H9 (cell line): ENCODE results near the gene JCHAIN. TPM values are rescaled to one million over a fixed set of nuclear protein-coding genes. Genes with fewer than 3 reads are reported as not detected.

Experiments used
- DNase-seq: peaks from one replicate; pipeline ENCODE4 v3.0.0-alpha.2; 2017
- H2AFZ ChIP-seq: one replicate; pipeline ENCODE4 v1.6.1; 2013; ENCODE audit warnings: mild to moderate bottlenecking, low read length, control low read depth, moderate library complexity
- H2AK5ac ChIP-seq: 2 replicates; pipeline ENCODE4 v1.6.1; 2013; ENCODE audit warnings: low read length, control low read depth, mixed read lengths; ENCODE audit not compliant: insufficient read length
- H2BK120ac ChIP-seq: one replicate; pipeline ENCODE4 v1.6.1; 2013; ENCODE audit warnings: low read depth, mild to moderate bottlenecking, low read length, control low read depth, inconsistent platforms; ENCODE audit not compliant: poor library complexity, severe bottlenecking
- H2BK12ac ChIP-seq: 2 replicates; pipeline ENCODE4 v1.6.1; 2013; ENCODE audit warnings: low read length, control low read depth, mixed read lengths, low read depth; ENCODE audit not compliant: insufficient read length
- H2BK15ac ChIP-seq: 2 replicates; pipeline ENCODE4 v1.6.1; 2013; ENCODE audit warnings: low read depth, low read length, control low read depth
- H2BK20ac ChIP-seq: one replicate; pipeline ENCODE4 v1.6.1; 2013; ENCODE audit warnings: low read depth, mild to moderate bottlenecking, low read length, control low read depth, inconsistent platforms; ENCODE audit not compliant: poor library complexity, severe bottlenecking
- H2BK5ac ChIP-seq: 2 replicates; pipeline ENCODE4 v1.6.1; 2013; ENCODE audit warnings: low read length, control low read depth, mixed read lengths; ENCODE audit not compliant: insufficient read length
- H3K14ac ChIP-seq: 2 replicates; pipeline ENCODE4 v1.6.1; 2013; ENCODE audit warnings: low read length, control low read depth; ENCODE audit not compliant: insufficient read depth
- H3K18ac ChIP-seq: 2 replicates; pipeline ENCODE4 v1.6.1; 2013; ENCODE audit warnings: low read depth, mild to moderate bottlenecking, mixed read lengths, low read length, control low read depth; ENCODE audit not compliant: insufficient read length
- H3K23ac ChIP-seq: 2 replicates; pipeline ENCODE4 v1.6.1; 2013; ENCODE audit warnings: low read length, control low read depth, mixed read lengths, low read depth; ENCODE audit not compliant: insufficient read length
- H3K23me2 ChIP-seq: 2 replicates; pipeline ENCODE4 v1.6.1; 2013; ENCODE audit warnings: low read depth, mild to moderate bottlenecking, mixed read lengths, low read length, control low read depth; ENCODE audit not compliant: insufficient read length, poor library complexity, severe bottlenecking
- H3K27ac ChIP-seq: 2 replicates; pipeline ENCODE4 v1.5.1; 2013; ENCODE audit warnings: low read length, control low read depth, mixed read lengths, low read depth; ENCODE audit not compliant: insufficient read length
- H3K27me3 ChIP-seq: 2 replicates; pipeline ENCODE4 v1.6.1; 2013; ENCODE audit warnings: low read length, control low read depth, inconsistent platforms; ENCODE audit not compliant: insufficient read depth
- H3K4ac ChIP-seq: 2 replicates; pipeline ENCODE4 v1.6.1; 2013; ENCODE audit warnings: low read depth, mild to moderate bottlenecking, control low read depth, inconsistent platforms, low read length, moderate library complexity
- H3K4me1 ChIP-seq: 2 replicates; pipeline ENCODE4 v1.6.1; 2013; ENCODE audit warnings: low read length, control low read depth, inconsistent platforms; ENCODE audit not compliant: insufficient read depth
- H3K4me2 ChIP-seq: 2 replicates; pipeline ENCODE4 v1.6.1; 2013; ENCODE audit warnings: low read length, control low read depth, mixed read lengths; ENCODE audit not compliant: insufficient read length, insufficient read depth
- H3K56ac ChIP-seq: 2 replicates; pipeline ENCODE4 v1.6.1; 2013; ENCODE audit warnings: low read depth, mild to moderate bottlenecking, mixed read lengths, low read length, control low read depth; ENCODE audit not compliant: insufficient read length
- H3K79me1 ChIP-seq: 2 replicates; pipeline ENCODE4 v1.6.1; 2013; ENCODE audit warnings: low read depth, mild to moderate bottlenecking, moderate library complexity, low read length, control low read depth, inconsistent platforms; ENCODE audit not compliant: insufficient read depth, poor library complexity, severe bottlenecking
- H3K79me2 ChIP-seq: 2 replicates; pipeline ENCODE4 v1.6.1; 2013; ENCODE audit warnings: low read length, control low read depth, inconsistent platforms; ENCODE audit not compliant: insufficient read depth
- H3K9ac ChIP-seq: 2 replicates; pipeline ENCODE4 v1.6.1; 2013; ENCODE audit warnings: low read length, control low read depth, mixed read lengths; ENCODE audit not compliant: insufficient read length; ENCODE audit errors: extremely low read depth
- H3K9me3 ChIP-seq: one replicate; pipeline ENCODE4 v1.6.1; 2013; ENCODE audit warnings: low read depth, low read length, inconsistent platforms; ENCODE audit not compliant: control insufficient read depth
- H3T11ph ChIP-seq: one replicate; pipeline ENCODE4 v1.6.1; 2013; ENCODE audit warnings: mild to moderate bottlenecking, low read length, control low read depth, inconsistent platforms
- H4K20me1 ChIP-seq: one replicate; pipeline ENCODE4 v1.6.1; 2013; ENCODE audit not compliant: control insufficient read depth, insufficient read length, insufficient read depth
- H4K5ac ChIP-seq: 2 replicates; pipeline ENCODE4 v1.6.1; 2013; ENCODE audit warnings: low read depth, mild to moderate bottlenecking, mixed read lengths, low read length, control low read depth; ENCODE audit not compliant: insufficient read length
- H4K8ac ChIP-seq: replicated peaks from 2 replicates; pipeline ENCODE4 v1.6.1; 2013; ENCODE audit warnings: low read length, control low read depth, mixed read lengths, low read depth; ENCODE audit not compliant: insufficient read length
- H4K91ac ChIP-seq: 2 replicates; pipeline ENCODE4 v1.6.1; 2013; ENCODE audit warnings: low read depth, mild to moderate bottlenecking, moderate library complexity, mixed read lengths, low read length, control low read depth; ENCODE audit not compliant: insufficient read length
- H3K27ac Mint-ChIP-seq, 3 experiments: 2 replicates in 2 of 3; 3 replicates in 1 of 3; pipeline ENCODE4 v1.8.0; 2020 to 2021; ENCODE audit warnings: mixed read lengths in 3 of 3, mild to moderate bottlenecking in 1 of 3, moderate library complexity in 1 of 3
- H3K27me3 Mint-ChIP-seq: 2 replicates; pipeline ENCODE4 v1.8.0; 2021; ENCODE audit warnings: low read depth, mild to moderate bottlenecking, moderate library complexity, mixed read lengths
- H3K36me3 Mint-ChIP-seq, 3 experiments: 2 replicates in 2 of 3; 3 replicates in 1 of 3; pipeline ENCODE4 v1.8.0; 2020 to 2021; ENCODE audit warnings: low read depth in 3 of 3, mixed read lengths in 3 of 3; ENCODE audit not compliant: insufficient read depth in 1 of 3
- H3K4me1 Mint-ChIP-seq, 2 experiments: 2 replicates each; pipeline ENCODE4 v1.8.0; 2020; ENCODE audit warnings: mixed read lengths in 2 of 2
- H3K4me3 Mint-ChIP-seq, 2 experiments: 2 replicates in 1 of 2; 3 replicates in 1 of 2; pipeline ENCODE4 v1.8.0; 2020 to 2021; ENCODE audit warnings: mild to moderate bottlenecking in 2 of 2, mixed read lengths in 2 of 2, moderate library complexity in 1 of 2
- H3K9me3 Mint-ChIP-seq, 2 experiments: 2 replicates in 1 of 2; 3 replicates in 1 of 2; pipeline ENCODE4 v1.8.0; 2020; ENCODE audit warnings: mild to moderate bottlenecking in 2 of 2, mixed read lengths in 2 of 2, moderate library complexity in 1 of 2
- CTCF ChIP-seq: fragments of 200-600 bp; sonication (generic); conservative IDR thresholded peaks from 3 replicates; pipeline ENCODE4 v1.8.0; 2021; ENCODE audit warnings: antibody characterized with exemption, mild to moderate bottlenecking
- WGBS: extraction: QIAGEN DNeasy Blood & Tissue Kit; methylation state at CpG from one replicate; pipeline ENCODE4 v1.1.7; 2013; ENCODE audit warnings: missing lambda C conversion rate, low lambda C conversion rate, mixed read lengths; ENCODE audit not compliant: insufficient read length; ENCODE audit errors: extremely low coverage; 5-methylcytosine and 5-hydroxymethylcytosine counted together
- total RNA-seq: library from RNA; stranded (reverse); gene quantifications from 2 replicates; pipeline ENCODE4 v1.2.1, GENCODE V29; 2021

The JCHAIN gene
- total RNA-seq, 1 experiment from 2014 or later, result not detected

DNA sequence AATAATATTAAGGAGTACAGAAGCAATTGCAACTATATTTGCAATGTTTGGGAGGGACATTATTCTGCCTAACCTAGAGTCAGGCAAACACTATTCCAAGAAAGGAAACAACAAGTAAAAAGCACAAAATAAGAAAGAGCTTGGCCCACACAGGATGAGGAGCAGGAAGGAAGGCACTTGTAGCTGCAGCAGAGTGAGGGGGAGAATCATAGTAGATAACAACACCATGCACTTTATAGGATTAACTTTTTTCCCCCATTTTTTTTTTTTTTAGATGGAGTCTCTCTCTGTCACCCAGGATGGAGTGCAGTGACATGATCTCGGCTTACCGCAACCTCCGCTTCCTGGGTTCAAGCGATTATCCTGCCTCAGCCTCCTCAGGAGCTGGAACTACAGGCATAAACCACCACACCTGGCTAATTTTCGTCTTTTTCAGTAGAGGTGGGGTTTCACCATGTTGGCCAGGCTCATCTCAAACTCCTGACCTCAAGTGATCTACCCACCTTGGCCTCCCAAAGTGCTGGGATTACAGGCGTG lies 10.3 kb upstream of the JCHAIN start:
- Histone ChIP-seq H2AFZ (no peak overlapping the region), H4K20me1 (no peaks in the 10 kb centered on the region), H3K79me1 (no peaks in the 10 kb centered on the region), H4K8ac (no peak overlapping the region), H2BK120ac (no peak overlapping the region), H3K27ac (no peak overlapping the region), H2BK12ac (no peak overlapping the region), H3K56ac (no peak overlapping the region), H3K18ac (no peak overlapping the region), H3K23ac (no peak overlapping the region), H3K79me2 (no peaks in the 10 kb centered on the region), H2BK15ac (no peak overlapping the region), H3K4me1 (no peaks in the 10 kb centered on the region), H3K23me2 (no peaks in the 10 kb centered on the region), H3T11ph (no peak overlapping the region), H3K4ac (no peak overlapping the region), H4K91ac (no peak overlapping the region), H3K4me2 (no peak overlapping the region), H4K5ac (no peak overlapping the region), H2AK5ac (no peak overlapping the region), H3K9me3 (no peaks in the 10 kb centered on the region), H2BK20ac (no peak overlapping the region), H3K9ac (no peak overlapping the region), H3K14ac (no peak overlapping the region), H2BK5ac (no peak overlapping the region), H3K27me3 (no peaks in the 10 kb centered on the region)
- Mint-ChIP-seq H3K4me1 (no peaks in the 10 kb centered on the region), H3K9me3 (no peaks in the 10 kb centered on the region), H3K36me3 (no peaks in the 10 kb centered on the region), H3K4me3 (no peak overlapping the region), H3K27me3 (no peaks in the 10 kb centered on the region; the same call in 1 of the 2 replicates), H3K27ac (no peak overlapping the region)
- TF ChIP-seq CTCF, result no peak
- no peak for DNase-seq
- WGBS, result no CpG with 5 or more reads among the region's 6 CpGs
